Measurements from ENCODE around the gene CAB39. TPM values are rescaled to one million over a fixed set of nuclear protein-coding genes. Genes with fewer than 3 reads are reported as not detected.

The CAB39 gene
- polyA plus RNA-seq, 1 donor (not counting 4 experiments of a cell fraction or from before 2014, with no cell fraction given), result 120 TPM

DNA sequence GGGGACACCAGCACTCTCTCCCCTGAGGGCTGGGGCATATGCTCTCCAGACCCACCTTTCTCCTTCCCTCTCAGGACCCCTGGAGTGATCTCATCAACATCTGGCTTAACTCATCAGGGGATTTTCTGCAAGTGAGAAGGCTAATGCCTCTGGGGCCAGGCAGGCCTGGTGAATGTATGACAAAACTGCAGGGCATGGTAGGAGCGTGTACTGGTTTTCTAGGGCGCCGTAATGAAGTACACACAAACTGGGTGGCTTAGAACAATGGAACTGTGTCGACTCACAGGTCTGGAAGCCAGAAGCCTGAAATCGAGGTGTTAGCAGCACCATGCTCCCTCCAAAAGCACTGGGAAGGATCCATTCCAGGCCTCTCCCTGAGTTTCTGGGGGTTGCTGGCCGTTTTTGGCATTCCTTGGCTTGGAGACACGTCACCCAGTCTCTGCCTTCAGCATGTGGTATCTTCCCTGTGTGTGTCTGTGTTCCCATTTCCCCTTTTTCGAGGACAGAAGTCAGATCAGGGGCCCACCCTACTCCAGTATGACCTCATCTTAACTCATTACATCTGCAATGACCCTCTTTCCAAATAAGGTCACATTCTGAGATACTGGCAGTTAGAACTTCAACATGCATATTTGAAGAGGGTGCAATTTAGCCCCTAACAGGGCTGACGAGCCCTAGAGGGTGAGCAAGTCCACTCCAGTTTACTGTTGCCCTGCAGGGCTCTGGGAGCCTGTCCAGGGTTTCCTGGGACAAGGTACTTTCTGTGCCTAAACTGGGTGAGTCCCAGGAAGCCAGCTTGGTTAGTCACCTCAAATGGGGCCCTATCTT is 45.5 kb upstream of the CAB39 start:
- H3K4me2 ChIP-seq (ENCODE audit: control insufficient read depth, extremely low read depth, insufficient read depth, low read depth, low read length), result peak overlapping the region; percentile 38
- H3K79me2 ChIP-seq (ENCODE audit: control insufficient read depth, insufficient read depth, low read length), result no peaks in the 10 kb centered on the region
- H3K4me3 ChIP-seq (ENCODE audit: control insufficient read depth in 2 of 3, extremely low read depth in 1 of 3, insufficient read depth in 2 of 3, low read depth in 1 of 3, low read length in 3 of 3), result no peak overlapping the region
- peak overlapping the region; percentile 73 for H3K27ac ChIP-seq (ENCODE audit: control insufficient read depth, insufficient read depth, low read length)
- TF ChIP-seq EZH2 (IDR thresholded peaks at IDR 0.05; ENCODE audit: low read length), result no peak
- TF ChIP-seq, protein P1, sequence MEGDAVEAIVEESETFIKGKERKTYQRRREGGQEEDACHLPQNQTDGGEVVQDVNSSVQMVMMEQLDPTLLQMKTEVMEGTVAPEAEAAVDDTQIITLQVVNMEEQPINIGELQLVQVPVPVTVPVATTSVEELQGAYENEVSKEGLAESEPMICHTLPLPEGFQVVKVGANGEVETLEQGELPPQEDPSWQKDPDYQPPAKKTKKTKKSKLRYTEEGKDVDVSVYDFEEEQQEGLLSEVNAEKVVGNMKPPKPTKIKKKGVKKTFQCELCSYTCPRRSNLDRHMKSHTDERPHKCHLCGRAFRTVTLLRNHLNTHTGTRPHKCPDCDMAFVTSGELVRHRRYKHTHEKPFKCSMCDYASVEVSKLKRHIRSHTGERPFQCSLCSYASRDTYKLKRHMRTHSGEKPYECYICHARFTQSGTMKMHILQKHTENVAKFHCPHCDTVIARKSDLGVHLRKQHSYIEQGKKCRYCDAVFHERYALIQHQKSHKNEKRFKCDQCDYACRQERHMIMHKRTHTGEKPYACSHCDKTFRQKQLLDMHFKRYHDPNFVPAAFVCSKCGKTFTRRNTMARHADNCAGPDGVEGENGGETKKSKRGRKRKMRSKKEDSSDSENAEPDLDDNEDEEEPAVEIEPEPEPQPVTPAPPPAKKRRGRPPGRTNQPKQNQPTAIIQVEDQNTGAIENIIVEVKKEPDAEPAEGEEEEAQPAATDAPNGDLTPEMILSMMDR (optimal IDR thresholded peaks at IDR 0.05 in 1 of 3, IDR thresholded peaks at IDR 0.05 in 1 of 3, conservative IDR thresholded peaks at IDR 0.05 in 1 of 3; ENCODE audit: extremely low read depth in 1 of 3, insufficient read depth in 2 of 3, low read length in 3 of 3), result no peak
- no peak overlapping the region for H3K9ac ChIP-seq (ENCODE audit: control insufficient read depth, extremely low read depth, insufficient read depth, low read length)
- H3K27me3 ChIP-seq (ENCODE audit: control insufficient read depth, extremely low read depth, insufficient read depth, low read length), result no peaks in the 10 kb centered on the region
- peak; percentile 91 for DNase-seq (ENCODE audit: low read depth, low spot score)
- dilution Hi-C loops (cut with MboI; ENCODE audit: extremely low pct_ligation_motif_present, low sequenced_read_pairs), result no loop called here
- H2AFZ ChIP-seq (ENCODE audit: control insufficient read depth, low read length), result no peak overlapping the region
- H3K9me3 ChIP-seq (ENCODE audit: control insufficient read depth, low read depth, low read length), result no peaks in the 10 kb centered on the region
- H3K4me1 ChIP-seq (ENCODE audit: control insufficient read depth, extremely low read depth, insufficient read depth, low read length), result peaks cover 25% of the 10 kb centered on the region
- no peaks in the 10 kb centered on the region for H3K9me1 ChIP-seq (ENCODE audit: control insufficient read depth, extremely low read depth, insufficient read depth, low read length)
- H4K20me1 ChIP-seq (ENCODE audit: control insufficient read depth, extremely low read depth, insufficient read depth, low read length), result no peaks in the 10 kb centered on the region
- no peak for FAIRE-seq
- H3K36me3 ChIP-seq (ENCODE audit: control insufficient read depth in 2 of 2, extremely low read depth in 1 of 2, insufficient read depth in 2 of 2, low read length in 2 of 2), result no peaks in the 10 kb centered on the region

DNA sequence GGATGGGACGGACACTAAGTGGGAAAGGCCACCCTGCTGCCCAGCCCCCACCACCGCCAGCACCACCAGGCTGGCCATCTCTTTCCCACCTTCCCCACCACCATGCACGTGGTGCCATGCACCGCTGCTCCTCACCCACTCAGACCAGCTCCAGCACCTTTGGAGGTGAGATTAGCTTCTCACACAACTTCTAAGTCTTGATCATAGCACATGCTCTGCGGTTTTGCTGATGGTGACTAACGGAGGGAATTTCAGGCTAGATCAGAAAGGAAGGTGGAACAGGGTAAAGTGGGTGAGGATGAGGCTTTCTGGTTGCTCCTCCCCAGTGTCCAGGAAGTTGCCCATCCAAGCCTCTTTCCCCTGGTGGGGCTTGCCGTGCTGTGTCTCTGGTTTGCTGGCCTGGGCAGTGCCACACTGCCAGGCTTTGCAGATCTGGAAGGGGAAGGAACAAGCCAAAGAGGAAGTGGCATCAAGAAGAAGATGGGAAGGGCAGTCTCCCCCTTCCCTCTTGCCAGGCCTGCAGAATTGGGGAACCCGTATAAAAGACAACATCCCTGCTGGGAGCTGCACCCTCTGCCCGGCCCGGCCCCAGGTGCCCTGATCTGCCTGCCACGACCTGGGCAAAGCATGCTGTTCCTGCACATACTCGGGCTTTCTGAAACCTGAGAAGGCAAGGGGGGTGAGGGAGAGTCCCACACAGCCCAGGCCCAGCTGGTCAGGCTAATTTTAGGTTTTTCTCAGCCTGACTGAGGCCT is 44.3 kb upstream of the CAB39 start:
- no peak overlapping the region for H3K9ac ChIP-seq (ENCODE audit: control insufficient read depth, extremely low read depth, insufficient read depth, low read length)
- no peak overlapping the region for H2AFZ ChIP-seq (ENCODE audit: control insufficient read depth, low read length)
- H4K20me1 ChIP-seq (ENCODE audit: control insufficient read depth, extremely low read depth, insufficient read depth, low read length), result no peaks in the 10 kb centered on the region
- H3K36me3 ChIP-seq (ENCODE audit: control insufficient read depth in 2 of 2, extremely low read depth in 1 of 2, insufficient read depth in 2 of 2, low read length in 2 of 2), result no peaks in the 10 kb centered on the region
- dilution Hi-C loops (cut with MboI; ENCODE audit: extremely low pct_ligation_motif_present, low sequenced_read_pairs), result no loop called here
- TF ChIP-seq, protein P1 (optimal IDR thresholded peaks at IDR 0.05 in 1 of 3, IDR thresholded peaks at IDR 0.05 in 1 of 3, conservative IDR thresholded peaks at IDR 0.05 in 1 of 3; ENCODE audit: extremely low read depth in 1 of 3, insufficient read depth in 2 of 3, low read length in 3 of 3), result no peak
- no peak for TF ChIP-seq EZH2 (IDR thresholded peaks at IDR 0.05; ENCODE audit: low read length)
- H3K79me2 ChIP-seq (ENCODE audit: control insufficient read depth, insufficient read depth, low read length), result no peaks in the 10 kb centered on the region
- H3K27ac ChIP-seq (ENCODE audit: control insufficient read depth, insufficient read depth, low read length), result peak overlapping the region; percentile 73
- DNase-seq (ENCODE audit: low read depth, low spot score) (no peak), FAIRE-seq (no peak)
- peaks cover 25% of the 10 kb centered on the region for H3K4me1 ChIP-seq (ENCODE audit: control insufficient read depth, extremely low read depth, insufficient read depth, low read length)
- no peak overlapping the region for H3K4me3 ChIP-seq (ENCODE audit: control insufficient read depth in 2 of 3, extremely low read depth in 1 of 3, insufficient read depth in 2 of 3, low read depth in 1 of 3, low read length in 3 of 3)
- H3K4me2 ChIP-seq (ENCODE audit: control insufficient read depth, extremely low read depth, insufficient read depth, low read depth, low read length), result no peak overlapping the region
- H3K9me3 ChIP-seq (ENCODE audit: control insufficient read depth, low read depth, low read length), result no peaks in the 10 kb centered on the region
- H3K27me3 ChIP-seq (ENCODE audit: control insufficient read depth, extremely low read depth, insufficient read depth, low read length), result no peaks in the 10 kb centered on the region
- H3K9me1 ChIP-seq (ENCODE audit: control insufficient read depth, extremely low read depth, insufficient read depth, low read length), result no peaks in the 10 kb centered on the region

Measured in keratinocyte (primary cell).